ENCODE measurements around the gene HSPG2.

The HSPG2 gene

DNA sequence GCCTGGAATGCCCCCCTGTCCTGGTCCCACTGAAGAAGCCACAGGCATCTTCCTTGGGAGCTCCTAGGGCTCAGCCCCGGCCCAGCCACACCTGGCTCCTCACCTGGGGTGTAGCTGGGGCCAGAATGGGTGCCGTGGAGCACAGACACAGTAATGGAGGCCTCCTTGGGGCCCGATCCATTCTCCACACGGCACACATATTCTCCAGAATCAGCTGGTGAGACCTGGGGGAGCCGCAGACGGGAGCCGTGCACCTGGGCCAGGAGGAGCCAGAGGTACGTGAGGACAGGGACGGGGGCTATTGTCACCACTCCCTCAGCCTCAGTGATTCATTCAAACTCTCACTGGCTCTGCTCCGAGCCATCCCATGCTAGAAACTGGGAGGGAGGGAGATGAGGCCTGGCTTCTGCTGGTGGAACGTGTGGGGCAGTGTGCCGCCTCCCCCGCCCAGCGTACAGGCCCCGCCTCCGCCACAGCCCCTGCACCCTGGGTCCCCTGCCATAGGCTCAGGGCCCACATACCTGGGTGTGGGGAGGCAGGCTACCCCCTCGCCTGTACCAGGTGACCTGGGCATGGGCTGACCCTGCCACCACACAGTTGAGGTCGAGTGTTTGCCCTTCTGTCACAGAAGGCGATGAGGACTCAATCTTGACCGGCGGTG, 82.9 kb downstream of the HSPG2 start:
- H2BK12ac ChIP-seq (ENCODE audit: low read length), result no peak overlapping the region

GRCh38 chr1:21853131-21853427, 84.0 kb downstream of the HSPG2 start:
- Histone ChIP-seq H3K14ac (ENCODE audit: low read length) (no peak overlapping the region), H2AFZ (ENCODE audit: insufficient read depth, low read length, poor library complexity) (no peak overlapping the region), H3K4me3 (ENCODE audit: low read depth, low read length) (no peak overlapping the region), H3K4me1 (ENCODE audit: control insufficient read depth in 1 of 2, insufficient read depth in 2 of 2, low read length in 2 of 2) (no peaks in the 10 kb centered on the region), H3K23ac (ENCODE audit: low read length) (no peak overlapping the region), H4K91ac (ENCODE audit: low read depth, low read length) (no peak overlapping the region), H3K9ac (ENCODE audit: low read length) (no peak overlapping the region), H2AK5ac (ENCODE audit: low read length) (no peak overlapping the region), H3K36me3 (ENCODE audit: control insufficient read depth in 1 of 2, insufficient read depth in 2 of 2, low read length in 2 of 2) (peaks cover 88 to 89% of the 10 kb centered on the region in 2 experiments), H4K8ac (ENCODE audit: low read depth, low read length) (no peak overlapping the region), H2BK120ac (ENCODE audit: insufficient read depth, low read length, poor library complexity) (no peak overlapping the region), H3K9me3 (ENCODE audit: insufficient read depth, low read depth, low read length) (peaks cover 2% of the 10 kb centered on the region), H3K79me2 (ENCODE audit: control insufficient read depth, insufficient read depth, low read length, poor library complexity) (no peaks in the 10 kb centered on the region), H4K12ac (ENCODE audit: low read depth, low read length) (no peak overlapping the region), H2BK12ac (ENCODE audit: low read length) (no peak overlapping the region), H3K27me3 (ENCODE audit: insufficient read depth, low read length) (no peaks in the 10 kb centered on the region), H3K18ac (ENCODE audit: low read length) (no peak overlapping the region), H3K79me1 (ENCODE audit: low read length) (no peaks in the 10 kb centered on the region), H3K27ac (ENCODE audit: low read depth, low read length) (no peak overlapping the region), H2BK5ac (ENCODE audit: low read depth, low read length, poor library complexity) (no peak overlapping the region), H3K4me2 (ENCODE audit: low read length) (no peak overlapping the region), H3K4ac (ENCODE audit: low read depth, low read length) (no peak overlapping the region)
- no peak for DNase-seq
- no CpG with 5 or more reads among the region's 7 CpGs for WGBS (ENCODE audit: extremely low coverage, insufficient coverage, insufficient read length)

More for the DNA sequence above, 82.9 kb downstream of the HSPG2 start:
- Histone ChIP-seq H3K4me2 (ENCODE audit: low read length) (no peak overlapping the region), H2BK120ac (ENCODE audit: insufficient read depth, low read length, poor library complexity) (no peak overlapping the region), H3K79me1 (ENCODE audit: low read length) (no peaks in the 10 kb centered on the region), H2BK5ac (ENCODE audit: low read depth, low read length, poor library complexity) (no peak overlapping the region), H2AK5ac (ENCODE audit: low read length) (no peak overlapping the region), H3K18ac (ENCODE audit: low read length) (no peak overlapping the region), H3K4ac (ENCODE audit: low read depth, low read length) (no peak overlapping the region), H2AFZ (ENCODE audit: insufficient read depth, low read length, poor library complexity) (no peak overlapping the region), H3K14ac (ENCODE audit: low read length) (no peak overlapping the region), H3K4me1 (ENCODE audit: control insufficient read depth in 1 of 2, insufficient read depth in 2 of 2, low read length in 2 of 2) (no peaks in the 10 kb centered on the region), H3K23ac (ENCODE audit: low read length) (no peak overlapping the region), H3K36me3 (ENCODE audit: control insufficient read depth in 1 of 2, insufficient read depth in 2 of 2, low read length in 2 of 2) (peaks cover 87 to 88% of the 10 kb centered on the region in 2 experiments), H3K4me3 (ENCODE audit: low read depth, low read length) (no peak overlapping the region), H3K27ac (ENCODE audit: low read depth, low read length) (no peak overlapping the region), H3K9ac (ENCODE audit: low read length) (no peak overlapping the region), H3K9me3 (ENCODE audit: insufficient read depth, low read depth, low read length) (peaks cover 2% of the 10 kb centered on the region), H3K27me3 (ENCODE audit: insufficient read depth, low read length) (no peaks in the 10 kb centered on the region), H3K79me2 (ENCODE audit: control insufficient read depth, insufficient read depth, low read length, poor library complexity) (no peaks in the 10 kb centered on the region), H4K91ac (ENCODE audit: low read depth, low read length) (no peak overlapping the region), H4K8ac (ENCODE audit: low read depth, low read length) (no peak overlapping the region), H4K12ac (ENCODE audit: low read depth, low read length) (no peak overlapping the region)
- DNase-seq, result no peak
- WGBS (ENCODE audit: extremely low coverage, insufficient coverage, insufficient read length), result no CpG with 5 or more reads among the region's 21 CpGs

GRCh38 chr1:21852282-21853130, 84.6 kb downstream of the HSPG2 start:
- WGBS (ENCODE audit: extremely low coverage, insufficient coverage, insufficient read length), result no CpG with 5 or more reads among the region's 29 CpGs

GRCh38 chr1:21851430-21852250, 85.5 kb downstream of the HSPG2 start:
- H3K4me1 ChIP-seq (ENCODE audit: control insufficient read depth in 1 of 2, insufficient read depth in 2 of 2, low read length in 2 of 2), result no peaks in the 10 kb centered on the region
- no peak overlapping the region for H2BK12ac ChIP-seq (ENCODE audit: low read length)
- no peaks in the 10 kb centered on the region for H3K27me3 ChIP-seq (ENCODE audit: insufficient read depth, low read length)
- no peaks in the 10 kb centered on the region for H3K79me2 ChIP-seq (ENCODE audit: control insufficient read depth, insufficient read depth, low read length, poor library complexity)
- no peak overlapping the region for H4K91ac ChIP-seq (ENCODE audit: low read depth, low read length)
- no peak overlapping the region for H2BK120ac ChIP-seq (ENCODE audit: insufficient read depth, low read length, poor library complexity)
- H4K8ac ChIP-seq (ENCODE audit: low read depth, low read length), result no peak overlapping the region
- H3K36me3 ChIP-seq (ENCODE audit: control insufficient read depth in 1 of 2, insufficient read depth in 2 of 2, low read length in 2 of 2), result peaks cover 86 to 90% of the 10 kb centered on the region in 2 experiments
- no peak overlapping the region for H3K4ac ChIP-seq (ENCODE audit: low read depth, low read length)
- H2BK5ac ChIP-seq (ENCODE audit: low read depth, low read length, poor library complexity), result no peak overlapping the region
- no peak overlapping the region for H3K18ac ChIP-seq (ENCODE audit: low read length)
- H3K23ac ChIP-seq (ENCODE audit: low read length), result no peak overlapping the region
- H2AFZ ChIP-seq (ENCODE audit: insufficient read depth, low read length, poor library complexity), result no peak overlapping the region
- no peak for DNase-seq
- WGBS (ENCODE audit: extremely low coverage, insufficient coverage, insufficient read length), result no CpG with 5 or more reads among the region's 33 CpGs
- H4K12ac ChIP-seq (ENCODE audit: low read depth, low read length), result no peak overlapping the region
- H2AK5ac ChIP-seq (ENCODE audit: low read length), result no peak overlapping the region
- H3K9me3 ChIP-seq (ENCODE audit: insufficient read depth, low read depth, low read length), result peaks cover 2% of the 10 kb centered on the region
- H3K4me2 ChIP-seq (ENCODE audit: low read length), result no peak overlapping the region
- no peak overlapping the region for H3K27ac ChIP-seq (ENCODE audit: low read depth, low read length)
- H3K4me3 ChIP-seq (ENCODE audit: low read depth, low read length), result no peak overlapping the region
- no peak overlapping the region for H3K14ac ChIP-seq (ENCODE audit: low read length)
- no peak overlapping the region for H3K9ac ChIP-seq (ENCODE audit: low read length)
- no peaks in the 10 kb centered on the region for H3K79me1 ChIP-seq (ENCODE audit: low read length)

More at GRCh38 chr1:21852282-21853130, 84.6 kb downstream of the HSPG2 start:
- H3K23ac ChIP-seq (ENCODE audit: low read length), result no peak overlapping the region
- H4K12ac ChIP-seq (ENCODE audit: low read depth, low read length), result no peak overlapping the region
- H3K79me1 ChIP-seq (ENCODE audit: low read length), result no peaks in the 10 kb centered on the region
- H3K9me3 ChIP-seq (ENCODE audit: insufficient read depth, low read depth, low read length), result peaks cover 2% of the 10 kb centered on the region
- no peak overlapping the region for H4K91ac ChIP-seq (ENCODE audit: low read depth, low read length)
- DNase-seq, result no peak
- H2BK120ac ChIP-seq (ENCODE audit: insufficient read depth, low read length, poor library complexity), result no peak overlapping the region
- no peak overlapping the region for H2AK5ac ChIP-seq (ENCODE audit: low read length)
- H3K9ac ChIP-seq (ENCODE audit: low read length), result no peak overlapping the region
- no peak overlapping the region for H4K8ac ChIP-seq (ENCODE audit: low read depth, low read length)
- H3K14ac ChIP-seq (ENCODE audit: low read length), result no peak overlapping the region
- no peak overlapping the region for H3K27ac ChIP-seq (ENCODE audit: low read depth, low read length)
- H3K4me1 ChIP-seq (ENCODE audit: control insufficient read depth in 1 of 2, insufficient read depth in 2 of 2, low read length in 2 of 2), result no peaks in the 10 kb centered on the region
- no peak overlapping the region for H2BK5ac ChIP-seq (ENCODE audit: low read depth, low read length, poor library complexity)
- H3K4me3 ChIP-seq (ENCODE audit: low read depth, low read length), result no peak overlapping the region
- no peak overlapping the region for H3K4ac ChIP-seq (ENCODE audit: low read depth, low read length)
- H3K4me2 ChIP-seq (ENCODE audit: low read length), result no peak overlapping the region
- H3K36me3 ChIP-seq (ENCODE audit: control insufficient read depth in 1 of 2, insufficient read depth in 2 of 2, low read length in 2 of 2), result peaks cover 88 to 90% of the 10 kb centered on the region in 2 experiments
- H3K79me2 ChIP-seq (ENCODE audit: control insufficient read depth, insufficient read depth, low read length, poor library complexity), result no peaks in the 10 kb centered on the region
- no peak overlapping the region for H3K18ac ChIP-seq (ENCODE audit: low read length)
- H3K27me3 ChIP-seq (ENCODE audit: insufficient read depth, low read length), result no peaks in the 10 kb centered on the region
- no peak overlapping the region for H2AFZ ChIP-seq (ENCODE audit: insufficient read depth, low read length, poor library complexity)
- H2BK12ac ChIP-seq (ENCODE audit: low read length), result no peak overlapping the region

Measured in trophoblast cell (in vitro differentiated cells and primary cell).